ENCODE results near the gene BRINP1. TPM values are rescaled to one million over a fixed set of nuclear protein-coding genes. Genes with fewer than 3 reads are reported as not detected.

The BRINP1 gene
- total and polyA plus RNA-seq, 10 of the 15 experiments (the other 5 are each of a cell fraction or from before 2014, with no cell fraction given) = not detected

DNA sequence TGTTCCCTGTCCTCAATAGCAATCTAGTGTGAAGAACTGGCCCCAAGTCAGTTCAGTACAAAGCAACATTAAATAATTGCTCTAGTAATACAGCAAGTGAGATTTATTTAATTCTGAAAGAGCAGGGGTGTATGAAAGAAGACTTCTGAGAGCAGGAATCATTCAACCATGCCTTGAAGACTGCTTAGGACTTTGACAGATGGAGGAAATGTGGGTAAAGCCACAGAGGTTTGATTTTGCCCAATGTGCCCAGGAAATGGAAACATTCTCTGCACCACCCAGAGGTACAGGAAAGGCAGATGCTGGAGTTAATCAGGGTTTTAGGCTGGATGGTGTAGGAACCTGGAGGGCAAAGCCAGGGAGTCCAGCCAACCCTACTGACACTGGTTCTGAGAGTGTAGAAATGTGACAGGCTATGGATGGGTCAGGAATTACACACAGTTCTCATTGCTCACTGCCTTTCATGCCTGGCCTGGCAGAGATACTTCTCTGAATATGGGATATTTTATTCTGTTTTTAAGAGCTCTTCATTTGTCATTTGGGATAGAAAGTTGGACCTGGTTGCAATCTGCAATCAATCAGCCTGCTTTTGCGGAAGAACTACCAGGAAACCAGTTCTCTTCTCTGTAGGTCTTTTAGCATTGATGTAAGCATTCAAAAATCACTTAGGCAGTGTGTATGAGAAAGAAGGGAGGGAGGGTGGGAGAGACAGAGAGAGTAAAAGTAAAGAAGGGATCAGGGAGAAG lies 88.3 kb downstream of the BRINP1 start (continued):
- TF ChIP-seq JUNB (IDR thresholded peaks at IDR 0.05) = no peak
- TF ChIP-seq ETV6 (conservative IDR thresholded peaks at IDR 0.05 in 1 of 2, IDR thresholded peaks at IDR 0.05 in 1 of 2; ENCODE audit: borderline replicate concordance in 1 of 2, low read depth in 1 of 2) = no peak
- TF ChIP-seq PAX5 (IDR thresholded peaks at IDR 0.05; ENCODE audit: borderline replicate concordance, low read depth, low read length) = no peak
- TF ChIP-seq ZBTB11 (CRISPR knock-in tag; IDR thresholded peaks at IDR 0.05) = no peak
- no peak for TF ChIP-seq DPF2 (IDR thresholded peaks at IDR 0.05)
- no peak for TF ChIP-seq PAX8 (IDR thresholded peaks at IDR 0.05)
- TF ChIP-seq ZNF274 (IDR thresholded peaks at IDR 0.05; ENCODE audit: insufficient read depth, insufficient read length) = no peak
- TF ChIP-seq ASH2L (IDR thresholded peaks at IDR 0.05; ENCODE audit: borderline replicate concordance, low read depth) = no peak
- no peak for TF ChIP-seq REST (IDR thresholded peaks at IDR 0.05; ENCODE audit: low read depth, low read length)

Data from GM12878 (cell line).